NCI-H146 treated with DMSO at 0.1 percent for 48 hours (cell line): ENCODE data around the gene PTTG1.

ENCODE experiments used
- DNase-seq: peaks from one replicate; lab custom pipeline; 2025; ENCODE audit not compliant: unreplicated experiment; lab: John Stamatoyannopoulos, UW

The PTTG1 gene

GRCh38 chr5:160421625-160422258 lies at the start of gene PTTG1:
TSS of gene PTTG1 (plus strand) at chr5:160421855. CDS start at chr5:160422313, 458 bp downstream.
- DNase-seq, result peak; percentile 82

- no peak for DNase-seq
Measured at GRCh38 chr5:160375166-160375565, 46.5 kb upstream of the PTTG1 start.

GRCh38 chr5:160375701-160376100 lies 46.0 kb upstream of the PTTG1 start:
- DNase-seq, result no peak

- DNase-seq, result no peak
Measured at GRCh38 chr5:160376416-160376815, 45.2 kb upstream of the PTTG1 start.

- no peak for DNase-seq
Measured at GRCh38 chr5:160377651-160378050, 44.0 kb upstream of the PTTG1 start.

- no peak for DNase-seq
Measured at GRCh38 chr5:160378330-160378729, 43.3 kb upstream of the PTTG1 start.

GRCh38 chr5:160379511-160379910 lies 42.1 kb upstream of the PTTG1 start:
- DNase-seq, result no peak

GRCh38 chr5:160380041-160380440 lies 41.6 kb upstream of the PTTG1 start:
- DNase-seq, result no peak

GRCh38 chr5:160382346-160382745 lies 39.3 kb upstream of the PTTG1 start:
- DNase-seq, result no peak

GRCh38 chr5:160384681-160385080 lies 37.0 kb upstream of the PTTG1 start:
- no peak for DNase-seq

GRCh38 chr5:160385496-160385895 lies 36.2 kb upstream of the PTTG1 start:
- no peak for DNase-seq

GRCh38 chr5:160387445-160387844 lies 34.2 kb upstream of the PTTG1 start:
- no peak for DNase-seq

GRCh38 chr5:160390787-160391696 lies 30.6 kb upstream of the PTTG1 start:
- no peak for DNase-seq

GRCh38 chr5:160395111-160395510 lies 26.5 kb upstream of the PTTG1 start:
- DNase-seq, result no peak

- DNase-seq, result no peak
Measured at GRCh38 chr5:160397492-160397891, 24.2 kb upstream of the PTTG1 start.

GRCh38 chr5:160398806-160399205 lies 22.8 kb upstream of the PTTG1 start:
- DNase-seq, result no peak

- DNase-seq, result peak; percentile 77
Measured at GRCh38 chr5:160399402-160400353, 22.0 kb upstream of the PTTG1 start, which contains the start of gene FAM200C. TSS of gene FAM200C (minus strand) at chr5:160400054. CDS start at chr5:160395490, 4,564 bp downstream.

- peak; percentile 79 for DNase-seq
Measured at GRCh38 chr5:160418561-160419457, 2.8 kb upstream of the PTTG1 start, which contains the start of gene SLU7. TSS of gene SLU7 (minus strand) at chr5:160419081. CDS start at chr5:160415294, 3,787 bp downstream.

GRCh38 chr5:160419458-160420330 lies 2.0 kb upstream of the PTTG1 start:
- DNase-seq, result no peak
